Heart left ventricle (tissue), 16 donors: ENCODE data around the gene UGT1A6. TPM values are rescaled to one million over a fixed set of nuclear protein-coding genes. Genes with fewer than 3 reads are reported as not detected.

ENCODE experiments used
- ATAC-seq, 4 donors: fragments of 200-7000 bp; cut with Tn5 transposase; one replicate each; pipeline ENCODE4 v1.9.1; 2020 to 2022; ENCODE audit warnings: moderate library complexity in 4 of 4, mild to moderate bottlenecking in 3 of 4, moderate number of reproducible peaks in 1 of 4
- DNase-seq, 5 donors: peaks; one replicate each; pipeline ENCODE4 v3.0.0-alpha.2; 2020
- H3K27ac ChIP-seq, 12 donors: fragments of 200-600 bp; sonication (generic) in 4 of 12; one replicate each; pipeline versions ENCODE4 v1.5.0 to v1.8.0; 2016 to 2022; ENCODE audit warnings: mild to moderate bottlenecking in 2 of 12
- H3K27me3 ChIP-seq, 9 donors: fragments of 200-600 bp; sonication (generic) in 2 of 9; one replicate each; pipeline versions ENCODE4 v1.5.1 to v1.8.0; 2016 to 2022; ENCODE audit warnings: mild to moderate bottlenecking in 3 of 9
- H3K36me3 ChIP-seq, 9 donors: fragments of 200-600 bp; sonication (generic) in 2 of 9; one replicate each; pipeline versions ENCODE4 v1.5.0 to v1.8.0; 2018 to 2022; ENCODE audit warnings: mild to moderate bottlenecking in 2 of 9
- H3K4me1 ChIP-seq, 12 donors: fragments of 200-600 bp; sonication (generic) in 4 of 12; one replicate each; pipeline versions ENCODE4 v1.5.0 to v1.8.0; 2016 to 2022; ENCODE audit warnings: mild to moderate bottlenecking in 3 of 12
- H3K4me3 ChIP-seq, 12 donors: fragments of 200-600 bp; sonication (generic) in 4 of 12; one replicate each; pipeline versions ENCODE4 v1.5.0 to v1.8.0; 2017 to 2022; ENCODE audit warnings: mild to moderate bottlenecking in 9 of 12, moderate library complexity in 4 of 12
- H3K9me3 ChIP-seq, 12 donors: fragments of 200-600 bp; sonication (generic) in 4 of 12; one replicate each; pipeline versions ENCODE4 v1.5.0 to v1.8.0; 2016 to 2022; ENCODE audit warnings: mild to moderate bottlenecking in 1 of 12
- CTCF ChIP-seq, 12 donors: fragments of 200-600 bp; sonication (generic) in 4 of 12; IDR thresholded peaks; one replicate each; pipeline versions ENCODE4 v1.5.0 to v1.8.0; 2018 to 2022; ENCODE audit warnings: antibody characterized with exemption in 12 of 12, mild to moderate bottlenecking in 5 of 12
- POLR2A ChIP-seq, 2 donors: fragments of 450-650 bp; IDR thresholded peaks; one replicate each; pipeline ENCODE4 v1.6.1; 2017; ENCODE audit warnings: antibody characterized with exemption in 2 of 2, mild to moderate bottlenecking in 2 of 2, moderate library complexity in 2 of 2
- WGBS, 4 donors: extraction: QIAGEN DNeasy Blood & Tissue Kit in 2 of 4; methylation state at CpG; one replicate each; pipeline versions ENCODE4 v1.1.5 to v1.1.7; 2013 to 2018; 5-methylcytosine and 5-hydroxymethylcytosine counted together
- intact Hi-C, 10 donors: fragments of 100-400 bp; cut with DNase I; formaldehyde crosslinking; loops; one replicate each; pipeline versions ENCODE4 v1.11.1 to v1.14.2; 2022
- polyA plus RNA-seq, 2 donors: library from polyadenylated mRNA; stranded (reverse); fragments of 200-250 nt; gene quantifications; one replicate each; pipeline ENCODE4 v1.2.3, GENCODE V29; 2013
- total RNA-seq, 9 donors: library from RNA; depleted of rRNA in 2 of 9; stranded (reverse); fragments of >200 nt in 2 of 9; fragmentation: NEBNext Ultra II Directional in 3 of 9; extraction: Animal tissue kit (Norgen Biotek cat#: 25700) in 3 of 9; gene quantifications; one replicate each; pipeline versions ENCODE4 v1.1.0 to v1.2.4, GENCODE V29; 2016 to 2023
- donor health status: ischemic (EF 13 %, LVEDD 7.1; RV severe dilation, severe dysfunction).
- donor health status: healthy with polysubstance abuse.
- donor health status: DM: no; HTN: yes; CAD: no.
- donor health status: DM: no; HTN: no; CAD: no.
- donor health status: ischemic (EF 25% LVEDD 6.9; RV normal size, moderate dysfunction).
- donor health status: ischemic (EF 25% LVEDD 5.7; RV mildly dilated, moderate dysfunction).
- donor health status: healthy.
- donor health status: DM: yes; HTN: yes; CAD: no.
- donor health status: ischemic (EF 35%, LVEDD 5.7; RV mildly dilated, moderate dysfunction).
- donor health status: nonischemic (EF 11% LVEDD 7.7; RV severe dilation, severe dysfunction).
- donor health status: DM: yes; HTN: yes; CAD: no.
- donor health status: PGD.
- donor health status: ischemic (EF 29% LVEDD 5.4; RV normal size, mild dysfunction).
- donor health status: nonischemic (EF 23%, LVEDD 6.1; RV moderate dilation, normal function).

UGT1A6 gene
- total and polyA plus RNA-seq, 11 donors = not detected

GRCh38 chr2:233760043-233760442 is 67.4 kb downstream of the UGT1A6 start, which contains the start of gene UGT1A1:
Gene UGT1A1 (plus strand): TSS chr2:233760270. CDS start chr2:233760288, 18 bp downstream.
- ATAC-seq = no peak
- no peaks in the 10 kb centered on the region for H3K36me3 ChIP-seq
- DNase-seq = no peak
- H3K4me3 ChIP-seq = no peak within 1 kb of the TSS
- intact Hi-C loops = no loop called here
- 82 to 94% (median 91%) methylated on average over 6 of the region's 6 CpGs for WGBS, 4 donors
- H3K27ac ChIP-seq = no peak within 1 kb of the TSS
- no peaks in the 10 kb centered on the region for H3K4me1 ChIP-seq
- peaks cover 0 to 16% (median 0%) of the 10 kb centered on the region in 9 donors for H3K27me3 ChIP-seq
- no peak for TF ChIP-seq CTCF (IDR thresholded peaks at IDR 0.05)
- TF ChIP-seq POLR2A (IDR thresholded peaks at IDR 0.05) = no peak
- no peaks in the 10 kb centered on the region for H3K9me3 ChIP-seq

GRCh38 chr2:233761040-233761769 is 68.5 kb downstream of the UGT1A6 start:
- Histone ChIP-seq H3K9me3 (no peaks in the 10 kb centered on the region), H3K27me3 (peaks cover 0 to 18% (median 0%) of the 10 kb centered on the region in 9 donors), H3K4me3 (no peak overlapping the region), H3K36me3 (no peaks in the 10 kb centered on the region), H3K27ac (no peak overlapping the region), H3K4me1 (no peaks in the 10 kb centered on the region)
- intact Hi-C loops = no loop called here
- no peak for TF ChIP-seq CTCF (IDR thresholded peaks at IDR 0.05)
- ATAC-seq (no peak), DNase-seq (no peak)
- WGBS, 4 donors = 68 to 77% (median 73%) methylated on average over 4 of the region's 4 CpGs

- Histone ChIP-seq H3K4me3 (no peak overlapping the region), H3K9me3 (no peaks in the 10 kb centered on the region), H3K36me3 (no peaks in the 10 kb centered on the region), H3K4me1 (no peaks in the 10 kb centered on the region), H3K27me3 (peaks cover 0 to 21% (median 0%) of the 10 kb centered on the region in 9 donors), H3K27ac (no peak overlapping the region)
- DNase-seq (no peak), ATAC-seq (no peak)
- intact Hi-C loops = no loop called here
- 66 to 74% (median 69%) methylated on average over 7 of the region's 7 CpGs for WGBS, 4 donors
- no peak for TF ChIP-seq POLR2A (IDR thresholded peaks at IDR 0.05)
- no peak for TF ChIP-seq CTCF (IDR thresholded peaks at IDR 0.05)
These were observed 71.6 kb downstream of the UGT1A6 start for GRCh38 chr2:233764264-233764663.

GRCh38 chr2:233764761-233765160 is 72.1 kb downstream of the UGT1A6 start:
- Histone ChIP-seq H3K9me3 (no peaks in the 10 kb centered on the region), H3K27me3 (peaks cover 0 to 21% (median 0%) of the 10 kb centered on the region in 9 donors), H3K4me1 (no peaks in the 10 kb centered on the region), H3K4me3 (no peak overlapping the region), H3K27ac (no peak overlapping the region), H3K36me3 (no peaks in the 10 kb centered on the region)
- DNase-seq (no peak), ATAC-seq (no peak)
- WGBS, 4 donors = 30 to 61% (median 49%) methylated on average over 3 of the region's 3 CpGs
- TF ChIP-seq CTCF (IDR thresholded peaks at IDR 0.05) = no peak
- TF ChIP-seq POLR2A (IDR thresholded peaks at IDR 0.05) = no peak
- intact Hi-C loops = no loop called here
